ENCODE results near the gene EDAR.

The EDAR gene

DNA sequence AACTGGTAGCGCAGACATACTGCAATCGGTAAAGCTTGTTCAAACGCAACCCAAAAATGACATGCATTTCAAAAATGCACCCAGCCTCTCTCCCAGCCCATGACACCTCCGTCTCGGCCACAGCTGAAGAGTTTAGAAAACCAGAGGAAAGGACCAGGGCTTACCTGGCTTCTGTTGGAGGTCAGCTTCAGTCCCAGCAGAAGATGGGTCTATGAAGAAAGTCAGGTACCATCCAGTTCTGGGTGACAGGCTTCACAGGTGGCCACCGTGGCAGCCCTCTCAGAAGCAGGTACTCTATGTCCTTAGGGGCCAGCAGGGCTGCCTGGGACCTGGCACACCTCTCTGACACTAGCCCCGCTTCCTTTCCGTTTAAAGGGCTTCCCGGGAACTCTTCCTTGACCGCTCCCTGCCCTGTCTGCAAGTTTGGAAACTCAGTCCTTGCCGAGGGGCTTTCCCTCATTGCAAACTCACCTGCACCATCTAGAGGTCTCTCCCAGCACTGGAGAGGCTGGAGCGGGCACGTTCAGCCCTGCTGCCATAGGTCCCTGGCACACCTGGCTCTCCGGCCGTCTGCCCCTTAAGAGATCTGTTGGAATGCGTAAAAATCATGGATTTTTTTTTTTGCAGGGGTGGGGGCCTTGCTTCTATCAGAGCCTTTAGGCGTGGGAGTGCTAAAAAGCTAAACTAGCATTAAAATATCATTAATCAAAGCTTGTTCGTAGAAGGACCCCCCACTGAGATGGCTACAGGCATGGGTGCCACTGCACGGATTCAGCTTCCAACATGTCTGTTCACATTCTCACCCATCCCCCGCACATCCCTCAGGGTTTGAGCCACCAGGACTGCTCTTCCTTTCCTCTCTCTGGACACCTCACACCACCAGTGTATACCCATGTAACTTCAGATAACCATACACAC lies at the start of gene EDAR:
Gene EDAR (minus strand): TSS at position 425 of the 918 bp plus-strand sequence. CDS start 58,206 bp downstream, outside the sequence.
- no peak within 1 kb of the TSS for H3K4me3 ChIP-seq (ENCODE audit: control insufficient read depth, low read depth, low read length)
- DNase-seq (ENCODE audit: low read depth) = no peak
- TF ChIP-seq, protein P1, sequence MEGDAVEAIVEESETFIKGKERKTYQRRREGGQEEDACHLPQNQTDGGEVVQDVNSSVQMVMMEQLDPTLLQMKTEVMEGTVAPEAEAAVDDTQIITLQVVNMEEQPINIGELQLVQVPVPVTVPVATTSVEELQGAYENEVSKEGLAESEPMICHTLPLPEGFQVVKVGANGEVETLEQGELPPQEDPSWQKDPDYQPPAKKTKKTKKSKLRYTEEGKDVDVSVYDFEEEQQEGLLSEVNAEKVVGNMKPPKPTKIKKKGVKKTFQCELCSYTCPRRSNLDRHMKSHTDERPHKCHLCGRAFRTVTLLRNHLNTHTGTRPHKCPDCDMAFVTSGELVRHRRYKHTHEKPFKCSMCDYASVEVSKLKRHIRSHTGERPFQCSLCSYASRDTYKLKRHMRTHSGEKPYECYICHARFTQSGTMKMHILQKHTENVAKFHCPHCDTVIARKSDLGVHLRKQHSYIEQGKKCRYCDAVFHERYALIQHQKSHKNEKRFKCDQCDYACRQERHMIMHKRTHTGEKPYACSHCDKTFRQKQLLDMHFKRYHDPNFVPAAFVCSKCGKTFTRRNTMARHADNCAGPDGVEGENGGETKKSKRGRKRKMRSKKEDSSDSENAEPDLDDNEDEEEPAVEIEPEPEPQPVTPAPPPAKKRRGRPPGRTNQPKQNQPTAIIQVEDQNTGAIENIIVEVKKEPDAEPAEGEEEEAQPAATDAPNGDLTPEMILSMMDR (IDR thresholded peaks at IDR 0.05; ENCODE audit: control insufficient read depth, insufficient read depth, low read depth, low read length, missing control alignments) = peak; percentile 44

- TF ChIP-seq, protein P1 (IDR thresholded peaks at IDR 0.05; ENCODE audit: control insufficient read depth, insufficient read depth, low read depth, low read length, missing control alignments) = no peak
- no peak overlapping the region for H3K4me3 ChIP-seq (ENCODE audit: control insufficient read depth, low read depth, low read length)
- no peak for DNase-seq (ENCODE audit: low read depth)
Measured at GRCh38 chr2:109033171-109033570, 44.2 kb upstream of the EDAR start.

DNA sequence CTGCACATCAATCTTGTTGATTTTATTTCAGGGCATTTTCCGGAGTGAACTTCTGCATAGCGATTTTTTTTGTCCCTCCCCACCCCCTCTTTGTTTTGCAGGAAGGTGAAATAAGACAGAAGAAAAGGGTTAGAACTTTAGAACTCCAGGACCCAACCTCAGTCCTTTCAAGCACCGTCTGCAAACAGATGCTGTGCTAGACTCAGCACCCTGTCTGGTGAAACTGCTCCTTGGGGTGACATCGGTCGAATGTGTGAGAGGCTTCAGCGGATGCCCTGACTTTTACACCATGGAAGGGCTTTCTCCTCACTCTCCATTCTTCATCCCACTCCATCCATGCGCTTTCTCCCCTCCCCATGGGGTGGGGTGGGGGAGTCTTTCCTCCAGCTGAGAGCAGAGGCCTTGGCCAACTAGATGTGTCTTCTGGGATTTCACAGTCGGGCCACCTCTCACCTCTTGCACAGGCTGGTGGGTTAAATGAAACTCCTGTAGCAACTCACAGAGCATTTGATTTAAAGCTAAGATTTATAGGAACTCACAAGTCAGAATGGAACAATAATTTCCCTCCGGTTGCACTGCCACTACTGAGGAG lies 43.3 kb upstream of the EDAR start:
- no peak for DNase-seq (ENCODE audit: low read depth)
- no peak overlapping the region for H3K4me3 ChIP-seq (ENCODE audit: control insufficient read depth, low read depth, low read length)
- TF ChIP-seq, protein P1 (IDR thresholded peaks at IDR 0.05; ENCODE audit: control insufficient read depth, insufficient read depth, low read depth, low read length, missing control alignments) = no peak

GRCh38 chr2:109031476-109032228 lies 42.6 kb upstream of the EDAR start:
- no peak for DNase-seq (ENCODE audit: low read depth)
- H3K4me3 ChIP-seq (ENCODE audit: control insufficient read depth, low read depth, low read length) = no peak overlapping the region; the same call in 1 of the 2 replicates
- TF ChIP-seq, protein P1 (IDR thresholded peaks at IDR 0.05; ENCODE audit: control insufficient read depth, insufficient read depth, low read depth, low read length, missing control alignments) = no peak

GRCh38 chr2:109030870-109031475 lies 42.0 kb upstream of the EDAR start:
- DNase-seq (ENCODE audit: low read depth) = no peak
- no peak overlapping the region for H3K4me3 ChIP-seq (ENCODE audit: control insufficient read depth, low read depth, low read length)
- TF ChIP-seq, protein P1 (IDR thresholded peaks at IDR 0.05; ENCODE audit: control insufficient read depth, insufficient read depth, low read depth, low read length, missing control alignments) = no peak
